ENCODE data around the gene GPRIN1.
"Not testable (repeated sequence)": the region's sequence is repeated elsewhere in the genome, so short reads cannot be mapped to it uniquely, and the experiment has no call there.

GPRIN1 gene

GRCh38 chr5:176561259-176561658 lies 48.7 kb downstream of the GPRIN1 start:
- H3K4me3 ChIP-seq (replicated peaks; ENCODE audit: low read depth, low read length), result no peak overlapping the region
- DNase-seq (ENCODE audit: extremely low read depth, low read depth), result no peak
- no peak for TF ChIP-seq CTCF (IDR thresholded peaks at IDR 0.05; ENCODE audit: low read depth, low read length, missing control alignments)

GRCh38 chr5:176560364-176560763 lies 49.6 kb downstream of the GPRIN1 start:
- no peak overlapping the region for H3K4me3 ChIP-seq (replicated peaks; ENCODE audit: low read depth, low read length)
- no peak for TF ChIP-seq CTCF (IDR thresholded peaks at IDR 0.05; ENCODE audit: low read depth, low read length, missing control alignments)
- no peak for DNase-seq (ENCODE audit: extremely low read depth, low read depth)

- H3K4me3 ChIP-seq (replicated peaks; ENCODE audit: low read depth, low read length), result no peak overlapping the region
- TF ChIP-seq CTCF (IDR thresholded peaks at IDR 0.05; ENCODE audit: low read depth, low read length, missing control alignments), result no peak
- DNase-seq (ENCODE audit: extremely low read depth, low read depth), result no peak
These were observed 50.3 kb downstream of the GPRIN1 start for GRCh38 chr5:176559683-176560082.

GRCh38 chr5:176557846-176558245 lies 52.1 kb downstream of the GPRIN1 start:
- H3K4me3 ChIP-seq (replicated peaks; ENCODE audit: low read depth, low read length), result no peak overlapping the region
- no peak for DNase-seq (ENCODE audit: extremely low read depth, low read depth)
- TF ChIP-seq CTCF (IDR thresholded peaks at IDR 0.05; ENCODE audit: low read depth, low read length, missing control alignments), result no peak

GRCh38 chr5:176553260-176554085 lies 56.5 kb downstream of the GPRIN1 start:
- no peak for DNase-seq (ENCODE audit: extremely low read depth, low read depth)
- no peak overlapping the region for H3K4me3 ChIP-seq (replicated peaks; ENCODE audit: low read depth, low read length)
- TF ChIP-seq CTCF (IDR thresholded peaks at IDR 0.05; ENCODE audit: low read depth, low read length, missing control alignments), result no peak

- no peak overlapping the region for H3K4me3 ChIP-seq (replicated peaks; ENCODE audit: low read depth, low read length)
- no peak for DNase-seq (ENCODE audit: extremely low read depth, low read depth)
- TF ChIP-seq CTCF (IDR thresholded peaks at IDR 0.05; ENCODE audit: low read depth, low read length, missing control alignments), result no peak
These were observed 57.6 kb downstream of the GPRIN1 start for GRCh38 chr5:176552332-176552869.

GRCh38 chr5:176550937-176551336 lies 59.0 kb downstream of the GPRIN1 start:
- not testable (repeated sequence) for DNase-seq (ENCODE audit: extremely low read depth, low read depth); H3K4me3 ChIP-seq (replicated peaks; ENCODE audit: low read depth, low read length)

All from HFF-Myc (cell line).